Measurements from ENCODE around the gene HAND2.

DNA sequence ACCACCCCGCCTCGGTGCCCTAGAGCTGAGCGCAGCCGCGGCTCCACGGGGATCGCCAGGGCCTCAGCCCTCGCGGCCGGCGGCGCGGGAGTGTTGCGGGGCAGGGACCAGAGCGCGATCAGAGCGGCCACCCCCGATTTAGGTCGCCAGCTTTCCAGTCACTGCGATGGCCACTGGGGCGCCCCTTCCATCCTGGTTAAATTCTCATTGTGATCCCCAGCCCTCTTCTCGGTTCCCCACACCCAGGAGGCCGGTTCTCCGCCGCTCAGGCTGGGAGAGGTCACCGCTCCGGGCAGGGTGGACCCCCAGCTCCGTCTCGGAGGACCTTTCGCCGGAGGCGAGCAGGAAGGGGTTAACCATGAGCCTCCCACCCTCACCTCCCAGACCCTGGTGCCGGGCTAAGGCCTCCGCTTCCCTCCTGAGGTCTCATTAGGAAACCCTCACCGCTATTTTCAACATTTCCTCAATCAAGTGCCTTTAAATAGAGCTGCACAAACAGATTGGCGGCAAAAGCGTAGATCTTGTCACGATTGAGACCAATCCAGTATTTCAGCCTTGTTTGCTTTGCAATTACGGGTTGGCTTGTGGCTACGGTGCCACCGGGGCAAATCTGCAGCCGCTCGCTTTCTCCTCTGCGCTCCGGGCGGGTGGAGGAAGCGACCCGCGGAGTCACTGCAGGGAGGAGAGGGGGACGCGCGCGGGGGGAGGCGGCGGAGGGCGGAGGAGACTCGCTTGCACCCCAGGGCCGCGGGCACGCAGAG is 8.3 kb upstream of the HAND2 start:
- no peak for TF ChIP-seq ZNF384 (IDR thresholded peaks at IDR 0.05)
- TF ChIP-seq TARDBP (IDR thresholded peaks at IDR 0.05), result no peak
- TF ChIP-seq ARNT (IDR thresholded peaks at IDR 0.05), result no peak
- no peak for TF ChIP-seq FOXM1 (IDR thresholded peaks at IDR 0.05; ENCODE audit: borderline replicate concordance)
- TF ChIP-seq SUZ12 (IDR thresholded peaks at IDR 0.05), result no peak
- no peak for TF ChIP-seq SP1 (IDR thresholded peaks at IDR 0.05)
- TF ChIP-seq BHLHE40 (IDR thresholded peaks at IDR 0.05; ENCODE audit: borderline replicate concordance), result no peak
- no peak for TF ChIP-seq CTBP1 (IDR thresholded peaks at IDR 0.05; ENCODE audit: borderline replicate concordance)
- TF ChIP-seq LEF1 (IDR thresholded peaks at IDR 0.05; ENCODE audit: borderline replicate concordance), result no peak
